Measurements from ENCODE around the gene PFDN4.
"Not testable (repeated sequence)": the region's sequence is repeated elsewhere in the genome, so short reads cannot be mapped to it uniquely, and the experiment has no call there.

PFDN4 gene

DNA sequence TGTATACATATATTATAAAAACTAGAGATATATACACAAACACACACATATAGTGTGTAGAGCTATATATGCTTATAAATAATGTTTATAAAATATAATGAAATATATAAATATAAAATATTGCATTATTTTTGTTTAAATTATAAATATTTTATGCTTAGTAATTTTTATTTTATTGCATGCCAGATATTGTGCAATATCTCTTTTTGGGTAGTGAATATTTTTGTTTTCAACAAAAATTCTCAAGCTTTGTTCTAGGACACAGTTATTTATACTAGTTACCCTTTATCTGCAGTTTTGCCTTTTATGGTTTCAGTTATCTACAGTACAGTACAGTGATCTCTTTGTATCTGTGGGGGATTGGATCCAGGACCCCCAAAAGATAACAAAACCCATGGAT, 52.2 kb downstream of the PFDN4 start:
- H3K9ac ChIP-seq (ENCODE audit: low read length): no peak overlapping the region
- H3K27ac ChIP-seq (ENCODE audit: low read depth, low read length): no peak overlapping the region
- H3K9me3 ChIP-seq (ENCODE audit: control insufficient read depth, insufficient read depth, low read depth, low read length): no peaks in the 10 kb centered on the region
- no peak overlapping the region for H3K4me3 ChIP-seq (ENCODE audit: low read depth, low read length)
- no peaks in the 10 kb centered on the region for H3K36me3 ChIP-seq (ENCODE audit: control insufficient read depth, insufficient read depth, low read length)
- 0 out of 2 replicates have a peak, but pooled peaks cover 6% of the 10 kb centered on the region for H3K4me1 ChIP-seq (ENCODE audit: control insufficient read depth, insufficient read depth, low read length)
- H3K27me3 ChIP-seq (ENCODE audit: control insufficient read depth, insufficient read depth, low read length): no peaks in the 10 kb centered on the region

DNA sequence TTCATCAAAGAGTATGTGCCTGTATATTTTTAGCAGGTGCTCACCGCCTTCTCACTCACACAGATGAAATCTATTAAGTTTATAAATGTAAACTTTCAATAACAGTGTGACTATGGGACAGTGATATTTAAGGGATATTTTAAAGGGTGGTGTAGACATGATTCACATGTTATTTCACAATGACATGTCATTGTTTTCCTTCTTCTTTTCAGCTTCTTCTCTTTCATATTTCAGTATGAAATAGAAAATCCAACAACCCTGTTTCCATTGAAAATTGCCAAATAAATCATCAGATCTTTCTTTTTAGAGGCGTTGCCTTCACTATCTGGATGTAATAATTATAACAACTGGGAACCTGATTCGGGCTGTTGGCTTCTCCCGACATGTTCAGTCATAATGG, 54.8 kb downstream of the PFDN4 start:
- no peak overlapping the region for H3K4me3 ChIP-seq (ENCODE audit: low read depth, low read length)
- H3K9ac ChIP-seq (ENCODE audit: low read length): no peak overlapping the region
- no peaks in the 10 kb centered on the region for H3K9me3 ChIP-seq (ENCODE audit: control insufficient read depth, insufficient read depth, low read depth, low read length)
- no peaks in the 10 kb centered on the region for H3K27me3 ChIP-seq (ENCODE audit: control insufficient read depth, insufficient read depth, low read length)
- H3K36me3 ChIP-seq (ENCODE audit: control insufficient read depth, insufficient read depth, low read length): no peaks in the 10 kb centered on the region
- no peak overlapping the region for H3K27ac ChIP-seq (ENCODE audit: low read depth, low read length)
- peaks cover 9% of the 10 kb centered on the region for H3K4me1 ChIP-seq (ENCODE audit: control insufficient read depth, insufficient read depth, low read length)

DNA sequence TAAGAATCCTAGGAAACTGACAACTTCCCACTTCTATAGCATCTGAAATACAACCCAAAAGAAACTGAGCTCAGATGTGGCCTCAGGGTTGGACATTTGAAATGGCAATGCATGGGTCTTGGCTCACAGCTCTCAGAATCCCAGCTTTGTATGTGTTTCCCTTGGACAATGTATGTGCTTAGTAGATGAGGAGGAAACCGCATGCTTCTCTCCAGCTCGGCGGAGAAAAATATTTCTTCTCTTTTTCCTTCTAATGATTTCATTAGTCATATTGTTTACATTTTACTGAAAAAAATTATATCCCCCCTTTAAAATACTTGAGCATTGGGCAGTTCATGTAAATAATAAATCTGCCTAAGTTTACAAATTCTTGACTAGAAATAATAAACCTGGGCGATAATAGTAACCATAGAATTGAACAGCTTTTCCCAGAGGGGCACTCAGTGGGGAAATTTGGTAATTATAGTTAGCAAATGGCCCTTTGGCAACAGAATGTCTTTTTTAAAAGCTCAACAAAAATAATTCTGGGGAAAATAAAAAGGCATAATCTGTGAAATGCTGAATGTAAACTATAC, 55.3 kb downstream of the PFDN4 start:
- Histone ChIP-seq H3K27me3 (ENCODE audit: control insufficient read depth, insufficient read depth, low read length) (no peaks in the 10 kb centered on the region), H3K4me3 (ENCODE audit: low read depth, low read length) (no peak overlapping the region), H3K9me3 (ENCODE audit: control insufficient read depth, insufficient read depth, low read depth, low read length) (no peaks in the 10 kb centered on the region), H3K9ac (ENCODE audit: low read length) (no peak overlapping the region), H3K27ac (ENCODE audit: low read depth, low read length) (no peak overlapping the region), H3K4me1 (ENCODE audit: control insufficient read depth, insufficient read depth, low read length) (peaks cover 14% of the 10 kb centered on the region), H3K36me3 (ENCODE audit: control insufficient read depth, insufficient read depth, low read length) (no peaks in the 10 kb centered on the region)

DNA sequence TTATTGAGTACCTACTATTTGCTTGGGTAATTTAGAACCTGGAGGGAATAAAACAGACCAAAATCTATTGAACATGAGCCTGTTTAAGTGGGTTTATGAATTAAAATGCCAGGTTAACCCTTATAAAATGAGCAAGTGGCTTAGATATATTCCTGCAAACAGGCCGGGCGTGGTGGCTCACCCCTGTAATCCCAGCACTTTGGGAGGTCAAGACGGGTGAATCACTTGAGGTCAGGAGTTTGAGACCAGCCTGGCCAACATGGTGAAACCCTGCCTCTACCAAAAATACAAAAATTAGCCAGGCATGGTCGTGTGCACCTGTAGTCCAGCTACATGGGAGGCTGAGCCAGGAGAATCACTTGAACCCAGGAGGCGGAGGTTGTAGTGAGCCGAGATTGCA, 57.9 kb downstream of the PFDN4 start:
- not testable (repeated sequence) for H3K36me3 ChIP-seq (ENCODE audit: control insufficient read depth, insufficient read depth, low read length); H3K9me3 ChIP-seq (ENCODE audit: control insufficient read depth, insufficient read depth, low read depth, low read length); H3K27me3 ChIP-seq (ENCODE audit: control insufficient read depth, insufficient read depth, low read length); H3K27ac ChIP-seq (ENCODE audit: low read depth, low read length); H3K9ac ChIP-seq (ENCODE audit: low read length); H3K4me3 ChIP-seq (ENCODE audit: low read depth, low read length)
- H3K4me1 ChIP-seq (ENCODE audit: control insufficient read depth, insufficient read depth, low read length): peaks cover 20% of the 10 kb centered on the region

DNA sequence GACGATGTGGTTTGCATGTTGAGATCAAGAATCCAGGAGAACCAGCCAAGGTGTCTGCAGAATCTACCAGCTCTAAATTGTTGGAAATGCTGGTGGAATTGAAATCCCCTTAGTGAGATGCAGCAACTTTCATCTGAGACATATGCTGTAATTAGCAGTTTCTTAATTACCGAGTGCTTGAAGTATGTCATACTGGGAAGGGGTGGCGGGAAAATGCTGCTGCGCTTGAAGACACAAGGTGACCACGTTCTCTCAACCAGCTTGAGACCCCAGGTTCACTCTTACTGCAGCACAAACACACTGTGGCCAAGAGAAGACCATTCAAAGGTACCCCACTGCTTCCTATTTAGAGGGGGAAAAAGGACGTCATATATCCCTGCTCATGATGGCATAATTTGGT, 59.0 kb downstream of the PFDN4 start:
- no peaks in the 10 kb centered on the region for H3K27me3 ChIP-seq (ENCODE audit: control insufficient read depth, insufficient read depth, low read length)
- peaks cover 20% of the 10 kb centered on the region for H3K4me1 ChIP-seq (ENCODE audit: control insufficient read depth, insufficient read depth, low read length)
- no peak overlapping the region for H3K27ac ChIP-seq (ENCODE audit: low read depth, low read length)
- no peaks in the 10 kb centered on the region for H3K36me3 ChIP-seq (ENCODE audit: control insufficient read depth, insufficient read depth, low read length)
- no peak overlapping the region for H3K9ac ChIP-seq (ENCODE audit: low read length)
- H3K9me3 ChIP-seq (ENCODE audit: control insufficient read depth, insufficient read depth, low read depth, low read length): no peaks in the 10 kb centered on the region
- no peak overlapping the region for H3K4me3 ChIP-seq (ENCODE audit: low read depth, low read length)

DNA sequence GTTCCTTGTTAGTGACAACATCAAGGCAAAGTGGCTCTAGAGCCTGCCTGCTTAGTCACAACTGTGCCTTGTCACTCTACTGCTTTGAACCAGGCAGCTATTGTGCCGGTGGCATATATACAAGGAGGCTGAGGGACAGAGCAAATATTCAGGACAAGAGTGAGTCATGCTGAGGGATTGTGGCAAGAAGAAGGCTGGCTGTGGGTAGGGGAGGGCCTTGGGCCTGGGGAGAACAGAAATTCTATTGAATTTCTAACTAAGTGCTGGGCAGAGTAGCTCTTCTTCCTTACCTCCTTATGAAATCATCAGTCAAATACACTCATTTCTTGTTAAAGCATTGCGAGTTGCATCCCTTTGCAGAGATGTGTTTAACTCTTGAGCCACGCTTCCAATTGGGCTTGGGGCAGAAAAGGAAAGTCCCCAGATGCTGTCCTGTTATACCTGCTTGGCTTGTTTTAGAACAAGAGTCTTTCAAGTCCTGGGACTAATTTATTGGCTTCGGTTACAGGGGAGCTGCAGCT, 59.7 kb downstream of the PFDN4 start:
- Histone ChIP-seq H3K27ac (ENCODE audit: low read depth, low read length) (no peak overlapping the region), H3K9ac (ENCODE audit: low read length) (no peak overlapping the region), H3K4me3 (ENCODE audit: low read depth, low read length) (no peak overlapping the region), H3K4me1 (ENCODE audit: control insufficient read depth, insufficient read depth, low read length) (peaks cover 22% of the 10 kb centered on the region), H3K9me3 (ENCODE audit: control insufficient read depth, insufficient read depth, low read depth, low read length) (no peaks in the 10 kb centered on the region), H3K36me3 (ENCODE audit: control insufficient read depth, insufficient read depth, low read length) (no peaks in the 10 kb centered on the region), H3K27me3 (ENCODE audit: control insufficient read depth, insufficient read depth, low read length) (no peaks in the 10 kb centered on the region)

DNA sequence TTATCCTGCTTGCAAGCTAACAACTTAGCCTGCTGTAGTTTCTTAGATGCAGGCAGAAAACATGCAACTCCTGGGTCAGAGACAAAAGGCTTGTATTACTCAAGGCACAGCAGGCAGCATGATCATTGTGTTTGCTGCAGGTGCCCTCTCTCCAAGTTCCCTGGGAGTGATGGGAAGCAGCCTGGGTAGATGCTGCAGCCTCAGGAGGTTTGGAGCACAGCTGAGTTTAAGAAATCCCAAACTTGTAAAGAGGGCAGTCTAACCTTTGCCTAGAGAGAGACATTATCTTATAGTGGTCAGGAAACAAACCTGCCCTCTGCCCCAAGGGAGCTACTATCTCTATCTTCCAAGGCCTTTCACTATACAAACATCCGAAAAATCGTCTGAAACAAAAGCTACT, 61.1 kb downstream of the PFDN4 start:
- Histone ChIP-seq H3K9me3 (ENCODE audit: control insufficient read depth, insufficient read depth, low read depth, low read length) (no peaks in the 10 kb centered on the region), H3K4me3 (ENCODE audit: low read depth, low read length) (no peak overlapping the region), H3K36me3 (ENCODE audit: control insufficient read depth, insufficient read depth, low read length) (no peaks in the 10 kb centered on the region), H3K27me3 (ENCODE audit: control insufficient read depth, insufficient read depth, low read length) (no peaks in the 10 kb centered on the region), H3K9ac (ENCODE audit: low read length) (no peak overlapping the region), H3K27ac (ENCODE audit: low read depth, low read length) (no peak overlapping the region), H3K4me1 (ENCODE audit: control insufficient read depth, insufficient read depth, low read length) (peaks cover 25% of the 10 kb centered on the region)

Data from HUES6 (cell line).